Lower leg skin (tissue), 4 donors: ENCODE measurements around the gene REELD1. TPM values are rescaled to one million over a fixed set of nuclear protein-coding genes. Genes with fewer than 3 reads are reported as not detected.

Experiments used
- DNase-seq, 2 donors: peaks; one replicate each; pipeline ENCODE4 v3.0.0-alpha.2; 2019; ENCODE audit warnings: low spot score in 2 of 2
- H3K4me3 ChIP-seq: fragments of 200-600 bp; sonication (generic); 2 replicates; pipeline ENCODE4 v1.5.1; 2017; ENCODE audit warnings: mild to moderate bottlenecking, low read depth; ENCODE audit not compliant: poor library complexity, severe bottlenecking
- POLR2A ChIP-seq, 2 donors: fragments of 450-650 bp; IDR thresholded peaks; one replicate each; pipeline ENCODE4 v1.6.1; 2016 to 2017; ENCODE audit warnings: antibody characterized with exemption in 2 of 2, mild to moderate bottlenecking in 1 of 2, moderate library complexity in 1 of 2
- WGBS, 2 donors: methylation state at CpG; one replicate each; pipeline ENCODE4 v1.1.5; 2018; 5-methylcytosine and 5-hydroxymethylcytosine counted together
- intact Hi-C: fragments of 100-400 bp; cut with DNase I; formaldehyde crosslinking; loops from one replicate; pipeline ENCODE4 v1.15.0; 2023; ENCODE audit warnings: low total_unique reads
- total RNA-seq, 4 donors: library from RNA; depleted of rRNA; stranded (reverse); fragments of >200 nt; gene quantifications; one replicate each; pipeline ENCODE4 v1.1.0, GENCODE V29; 2016
- TF ChIP-seq, protein P1 (sequence below), 3 donors: fragments of 450-650 bp; IDR thresholded peaks; one replicate each; pipeline ENCODE4 v1.5.1; 2016; ENCODE audit warnings: antibody characterized with exemption in 3 of 3, mild to moderate bottlenecking in 3 of 3, moderate library complexity in 2 of 3

The REELD1 gene
- total RNA-seq, 4 donors from 2014 or later = 0.96 TPM; not detected in 3

DNA sequence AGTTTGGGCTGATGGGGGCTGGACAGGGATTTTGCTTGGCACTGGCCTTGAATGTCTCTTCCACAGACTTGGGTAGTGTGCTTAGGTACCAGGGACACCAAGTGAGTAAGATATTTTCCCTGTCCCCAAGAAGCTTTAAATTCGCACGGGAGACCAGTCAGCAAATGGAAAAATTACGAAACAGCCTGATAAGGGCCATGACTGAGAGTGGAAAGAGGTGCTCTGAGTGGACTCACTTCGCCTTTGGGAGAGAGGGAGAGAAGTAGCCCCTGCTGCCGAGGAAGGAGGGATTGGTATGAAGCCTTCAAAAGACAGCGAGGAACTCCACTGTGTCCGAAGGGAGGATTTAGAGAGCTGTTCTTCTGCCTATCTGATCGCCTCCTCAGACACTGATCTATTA is 36.2 kb upstream of the REELD1 start:
- WGBS, 2 donors = 87 to 92% methylated on average over 8 of the region's 8 CpGs
- no peak for DNase-seq
- intact Hi-C loops = no loop called here
- no peak overlapping the region for H3K4me3 ChIP-seq
- TF ChIP-seq, protein P1, sequence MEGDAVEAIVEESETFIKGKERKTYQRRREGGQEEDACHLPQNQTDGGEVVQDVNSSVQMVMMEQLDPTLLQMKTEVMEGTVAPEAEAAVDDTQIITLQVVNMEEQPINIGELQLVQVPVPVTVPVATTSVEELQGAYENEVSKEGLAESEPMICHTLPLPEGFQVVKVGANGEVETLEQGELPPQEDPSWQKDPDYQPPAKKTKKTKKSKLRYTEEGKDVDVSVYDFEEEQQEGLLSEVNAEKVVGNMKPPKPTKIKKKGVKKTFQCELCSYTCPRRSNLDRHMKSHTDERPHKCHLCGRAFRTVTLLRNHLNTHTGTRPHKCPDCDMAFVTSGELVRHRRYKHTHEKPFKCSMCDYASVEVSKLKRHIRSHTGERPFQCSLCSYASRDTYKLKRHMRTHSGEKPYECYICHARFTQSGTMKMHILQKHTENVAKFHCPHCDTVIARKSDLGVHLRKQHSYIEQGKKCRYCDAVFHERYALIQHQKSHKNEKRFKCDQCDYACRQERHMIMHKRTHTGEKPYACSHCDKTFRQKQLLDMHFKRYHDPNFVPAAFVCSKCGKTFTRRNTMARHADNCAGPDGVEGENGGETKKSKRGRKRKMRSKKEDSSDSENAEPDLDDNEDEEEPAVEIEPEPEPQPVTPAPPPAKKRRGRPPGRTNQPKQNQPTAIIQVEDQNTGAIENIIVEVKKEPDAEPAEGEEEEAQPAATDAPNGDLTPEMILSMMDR (IDR thresholded peaks at IDR 0.05) = no peak
- TF ChIP-seq POLR2A (IDR thresholded peaks at IDR 0.05) = no peak

DNA sequence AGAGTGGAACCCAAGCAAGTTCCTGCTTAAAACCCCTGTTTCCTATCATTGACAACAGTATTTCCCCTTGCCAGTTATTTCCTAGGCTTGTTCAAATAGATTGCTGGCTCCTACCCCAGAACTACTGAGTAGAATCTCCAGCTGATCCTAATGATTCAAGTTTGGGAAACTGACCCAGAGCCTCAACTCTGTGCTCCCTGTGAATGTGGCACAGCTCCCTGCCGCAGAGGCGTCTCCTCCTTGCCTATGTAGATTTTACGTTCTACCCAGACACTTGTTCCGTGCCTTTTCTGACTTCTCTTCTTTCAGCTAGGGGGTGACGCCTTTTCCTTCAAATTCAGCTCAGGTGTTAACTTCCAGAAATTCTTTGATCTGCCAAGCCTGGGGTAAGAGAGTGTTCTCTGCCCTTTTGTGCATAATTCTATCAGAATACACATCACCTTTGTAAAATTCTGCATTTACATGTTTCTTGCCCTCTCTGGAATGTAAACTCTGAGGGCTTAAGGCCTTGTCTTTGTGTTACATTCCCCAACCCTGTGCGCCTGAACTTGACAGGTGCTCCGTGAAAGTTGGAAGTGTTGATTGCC is 34.5 kb upstream of the REELD1 start:
- WGBS, 2 donors = 42 to 62% methylated on average over 7 of the region's 7 CpGs
- intact Hi-C loops = no loop called here
- no peak overlapping the region for H3K4me3 ChIP-seq
- TF ChIP-seq, protein P1 (IDR thresholded peaks at IDR 0.05) = no peak
- no peak for TF ChIP-seq POLR2A (IDR thresholded peaks at IDR 0.05)
- DNase-seq = no peak

DNA sequence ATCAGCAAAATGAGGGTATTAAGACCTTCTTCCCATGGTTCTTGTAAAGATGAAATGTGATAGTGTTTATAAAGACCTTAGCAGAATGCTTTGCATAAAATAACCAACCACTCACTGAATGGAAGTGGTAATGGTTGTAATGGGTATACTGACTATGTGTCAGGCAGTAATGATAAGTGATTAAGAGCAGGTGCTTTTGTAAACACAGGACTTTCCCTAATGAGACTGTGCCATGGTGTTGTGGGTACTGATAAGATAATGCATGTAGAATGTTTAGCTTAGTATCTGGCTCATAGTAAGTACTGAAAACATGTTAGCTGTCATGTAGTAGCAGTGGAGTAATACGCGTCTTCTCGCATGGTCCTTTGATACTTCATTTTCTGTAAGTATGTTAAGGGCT is 31.9 kb upstream of the REELD1 start:
- TF ChIP-seq, protein P1 (IDR thresholded peaks at IDR 0.05) = no peak
- no peak for TF ChIP-seq POLR2A (IDR thresholded peaks at IDR 0.05)
- WGBS, 2 donors = 98 to 100% methylated on average over 3 of the region's 3 CpGs
- DNase-seq = no peak
- H3K4me3 ChIP-seq = no peak overlapping the region
- intact Hi-C loops = no loop called here

DNA sequence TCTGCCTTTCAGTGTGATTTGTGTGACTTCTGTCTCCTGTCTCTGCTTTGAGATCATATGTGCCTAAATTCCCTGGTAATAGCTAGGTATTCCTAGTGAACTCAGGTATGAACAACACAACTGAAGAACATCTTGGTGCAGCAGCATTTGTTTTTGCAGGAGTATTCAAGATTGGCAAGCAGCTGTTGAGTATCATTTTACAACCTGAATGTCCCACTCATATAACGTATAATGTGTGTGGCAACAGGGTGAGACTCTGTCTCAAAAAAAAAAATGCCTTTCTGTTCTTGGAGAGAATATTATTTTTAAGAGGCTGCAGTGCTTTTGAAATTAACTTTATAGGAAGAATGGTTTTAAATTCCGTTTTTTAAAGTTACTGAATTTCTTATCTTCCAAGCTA is 31.1 kb upstream of the REELD1 start:
- WGBS, 2 donors = 89 to 90% methylated on average over 2 of the region's 2 CpGs
- intact Hi-C loops = no loop called here
- no peak for TF ChIP-seq POLR2A (IDR thresholded peaks at IDR 0.05)
- TF ChIP-seq, protein P1 (IDR thresholded peaks at IDR 0.05) = no peak
- no peak for DNase-seq
- no peak overlapping the region for H3K4me3 ChIP-seq

DNA sequence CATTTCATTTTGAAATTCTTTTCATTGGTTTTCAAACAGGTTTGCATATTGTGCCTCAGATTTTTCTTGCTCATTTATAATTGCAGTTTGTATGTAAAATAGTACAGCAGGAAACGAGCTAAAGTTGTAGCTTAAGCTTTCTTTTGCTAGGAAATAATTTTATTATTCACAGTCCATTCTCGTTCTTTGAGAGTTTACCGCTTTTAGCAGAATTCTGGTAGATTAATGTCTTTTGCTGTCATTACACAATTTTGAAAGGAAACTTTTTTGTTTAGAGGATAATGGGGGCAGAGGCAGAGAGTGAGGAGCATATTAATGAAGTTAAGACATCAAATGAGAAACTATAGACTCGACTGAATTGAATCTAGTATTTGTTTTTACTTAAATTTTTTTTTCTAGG is 28.3 kb upstream of the REELD1 start:
- WGBS, 2 donors = 88 to 93% methylated on average over 4 of the region's 4 CpGs
- intact Hi-C loops = no loop called here
- no peak overlapping the region for H3K4me3 ChIP-seq
- no peak for TF ChIP-seq POLR2A (IDR thresholded peaks at IDR 0.05)
- TF ChIP-seq, protein P1 (IDR thresholded peaks at IDR 0.05) = no peak
- DNase-seq = no peak

DNA sequence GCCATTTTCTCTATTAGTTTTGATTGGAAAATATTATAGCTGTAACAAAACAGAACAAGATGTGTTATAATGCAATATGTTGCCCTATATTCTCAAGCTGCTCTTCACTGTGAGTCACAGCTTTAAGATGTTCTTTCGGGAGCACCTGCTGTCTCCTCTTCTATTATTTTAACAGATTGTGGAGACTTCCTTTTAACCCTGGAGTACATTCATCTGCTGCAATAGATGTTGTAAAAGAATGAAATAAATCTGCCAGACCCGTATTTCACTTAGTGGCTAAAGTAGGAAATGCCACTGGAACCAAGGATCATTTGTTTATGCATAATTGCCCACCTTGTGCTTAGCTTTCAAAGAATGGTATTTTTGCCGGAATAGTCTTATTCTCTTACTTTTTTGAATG is 27.7 kb upstream of the REELD1 start:
- WGBS, 2 donors = 83 to 88% methylated on average over 3 of the region's 3 CpGs
- DNase-seq = no peak
- intact Hi-C loops = no loop called here
- no peak for TF ChIP-seq POLR2A (IDR thresholded peaks at IDR 0.05)
- TF ChIP-seq, protein P1 (IDR thresholded peaks at IDR 0.05) = no peak
- H3K4me3 ChIP-seq = no peak overlapping the region
